Kidney epithelial cell (primary cell): ENCODE results near the gene MAGEA8. TPM values are rescaled to one million over a fixed set of nuclear protein-coding genes. Genes with fewer than 3 reads are reported as not detected.

Source experiments
- DNase-seq: peaks from one replicate; pipeline ENCODE4 v3.0.0-alpha.2; 2010; ENCODE audit warnings: low read depth
- H3K27me3 ChIP-seq: 2 replicates; pipeline ENCODE4 v1.6.0; 2011; ENCODE audit warnings: low read length; ENCODE audit not compliant: control insufficient read depth, insufficient read depth
- H3K36me3 ChIP-seq: 2 replicates; pipeline ENCODE4 v1.5.1; 2011; ENCODE audit warnings: low read length; ENCODE audit not compliant: control insufficient read depth, insufficient read depth
- H3K4me3 ChIP-seq: 2 replicates; pipeline ENCODE4 v1.5.1; 2011; ENCODE audit warnings: low read depth, mild to moderate bottlenecking, control low read depth, low read length
- total RNA-seq: library from RNA; depleted of rRNA; stranded (reverse); fragments of >200 nt; gene quantifications from 2 replicates; pipeline ENCODE4 v1.2.3, GENCODE V29; 2015
- TF ChIP-seq, protein P1 (sequence below): IDR thresholded peaks from 2 replicates; pipeline ENCODE4 v1.5.1; 2011; ENCODE audit warnings: mild to moderate bottlenecking, moderate library complexity, low read length, control low read depth, inconsistent platforms; ENCODE audit not compliant: insufficient read depth, poor library complexity, severe bottlenecking

MAGEA8 gene
- total RNA-seq, 1 donor from 2014 or later, result not detected

DNA sequence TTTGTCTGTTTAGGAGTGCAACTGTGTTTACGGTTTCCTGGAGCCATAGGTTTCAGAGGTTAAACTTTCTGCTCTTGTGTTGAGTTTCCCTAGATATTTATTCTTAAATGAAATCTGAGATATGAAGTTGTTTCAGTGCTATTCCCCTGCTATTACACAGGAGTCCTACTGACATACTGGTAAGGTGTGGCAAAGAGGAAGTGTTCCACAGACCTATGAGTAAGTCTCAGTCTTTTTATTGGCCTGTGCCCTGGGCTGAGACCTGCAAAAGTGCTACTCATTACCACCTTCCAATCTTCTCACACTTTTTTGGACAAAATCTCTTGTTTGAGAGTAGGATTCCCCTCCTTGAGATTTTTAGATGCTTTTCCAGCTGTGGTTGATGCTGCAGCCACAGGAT lies 35.6 kb upstream of the MAGEA8 start:
- H3K4me3 ChIP-seq, result no peak overlapping the region
- TF ChIP-seq, protein P1, sequence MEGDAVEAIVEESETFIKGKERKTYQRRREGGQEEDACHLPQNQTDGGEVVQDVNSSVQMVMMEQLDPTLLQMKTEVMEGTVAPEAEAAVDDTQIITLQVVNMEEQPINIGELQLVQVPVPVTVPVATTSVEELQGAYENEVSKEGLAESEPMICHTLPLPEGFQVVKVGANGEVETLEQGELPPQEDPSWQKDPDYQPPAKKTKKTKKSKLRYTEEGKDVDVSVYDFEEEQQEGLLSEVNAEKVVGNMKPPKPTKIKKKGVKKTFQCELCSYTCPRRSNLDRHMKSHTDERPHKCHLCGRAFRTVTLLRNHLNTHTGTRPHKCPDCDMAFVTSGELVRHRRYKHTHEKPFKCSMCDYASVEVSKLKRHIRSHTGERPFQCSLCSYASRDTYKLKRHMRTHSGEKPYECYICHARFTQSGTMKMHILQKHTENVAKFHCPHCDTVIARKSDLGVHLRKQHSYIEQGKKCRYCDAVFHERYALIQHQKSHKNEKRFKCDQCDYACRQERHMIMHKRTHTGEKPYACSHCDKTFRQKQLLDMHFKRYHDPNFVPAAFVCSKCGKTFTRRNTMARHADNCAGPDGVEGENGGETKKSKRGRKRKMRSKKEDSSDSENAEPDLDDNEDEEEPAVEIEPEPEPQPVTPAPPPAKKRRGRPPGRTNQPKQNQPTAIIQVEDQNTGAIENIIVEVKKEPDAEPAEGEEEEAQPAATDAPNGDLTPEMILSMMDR, result no peak
- no peak for DNase-seq
- H3K27me3 ChIP-seq, result no peaks in the 10 kb centered on the region
- no peaks in the 10 kb centered on the region for H3K36me3 ChIP-seq

DNA sequence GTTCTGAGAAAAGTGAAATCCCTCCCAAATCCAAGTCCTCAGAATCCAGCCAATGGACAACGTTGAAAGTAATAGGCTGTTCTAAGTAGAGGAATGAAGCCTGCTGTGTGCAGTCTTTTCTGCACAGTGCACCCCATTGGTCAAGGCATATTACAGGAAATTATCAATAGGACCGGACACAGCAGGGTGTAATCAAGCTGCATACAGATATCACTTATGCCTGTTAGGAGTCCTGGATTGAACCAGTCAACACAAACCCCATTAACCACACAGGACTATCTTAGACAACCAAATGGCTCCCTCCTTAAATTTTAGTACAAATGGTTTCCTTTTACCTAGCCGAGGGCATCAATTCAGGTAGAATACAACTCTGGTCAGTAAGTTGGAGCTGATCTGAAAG lies 34.2 kb upstream of the MAGEA8 start:
- TF ChIP-seq, protein P1, result no peak
- Histone ChIP-seq H3K4me3 (no peak overlapping the region), H3K27me3 (no peaks in the 10 kb centered on the region), H3K36me3 (no peaks in the 10 kb centered on the region)
- no peak for DNase-seq

DNA sequence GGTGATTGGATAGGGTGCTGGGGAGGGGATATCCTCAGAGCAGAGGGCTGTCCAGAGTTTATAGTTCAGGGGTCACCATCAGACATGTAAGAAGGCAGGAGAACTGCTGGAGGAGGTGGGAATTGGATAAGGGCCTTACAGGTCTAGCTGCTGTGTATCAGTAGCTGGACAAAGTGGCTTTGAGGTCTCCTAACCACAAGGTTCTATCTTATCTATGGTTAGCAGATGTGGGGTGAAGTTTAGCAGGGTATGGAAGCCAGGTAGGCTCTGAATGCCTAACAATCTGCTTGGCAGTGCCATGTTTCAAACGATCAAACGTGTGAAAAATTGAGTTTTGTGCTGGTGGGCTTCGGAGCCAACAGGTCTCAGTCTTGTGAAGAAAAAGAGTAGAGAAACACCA lies 32.1 kb upstream of the MAGEA8 start:
- TF ChIP-seq, protein P1, result no peak
- Histone ChIP-seq H3K36me3 (no peaks in the 10 kb centered on the region), H3K4me3 (no peak overlapping the region), H3K27me3 (no peaks in the 10 kb centered on the region)
- DNase-seq, result no peak

DNA sequence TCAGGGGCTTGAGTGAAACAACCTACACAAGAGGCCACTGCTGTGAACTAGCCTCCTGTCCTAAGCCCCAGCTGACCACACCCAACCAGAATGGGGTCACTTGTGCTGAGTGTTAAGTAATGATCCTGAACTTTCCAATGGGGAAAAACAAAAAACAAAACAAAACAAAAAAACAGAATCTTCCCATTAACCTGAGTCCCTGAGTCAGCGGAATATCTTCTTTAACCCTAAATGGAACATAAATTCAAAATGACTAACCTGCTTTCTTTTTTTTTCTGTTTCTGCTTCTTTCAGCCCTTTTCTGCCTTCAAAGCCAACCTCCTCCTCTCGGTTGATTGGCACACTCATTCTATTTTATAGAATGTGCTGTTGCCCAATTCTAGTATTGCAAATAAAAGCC lies 31.2 kb upstream of the MAGEA8 start:
- TF ChIP-seq, protein P1, result no peak
- Histone ChIP-seq H3K27me3 (no peaks in the 10 kb centered on the region), H3K36me3 (no peaks in the 10 kb centered on the region), H3K4me3 (no peak overlapping the region)
- no peak for DNase-seq

DNA sequence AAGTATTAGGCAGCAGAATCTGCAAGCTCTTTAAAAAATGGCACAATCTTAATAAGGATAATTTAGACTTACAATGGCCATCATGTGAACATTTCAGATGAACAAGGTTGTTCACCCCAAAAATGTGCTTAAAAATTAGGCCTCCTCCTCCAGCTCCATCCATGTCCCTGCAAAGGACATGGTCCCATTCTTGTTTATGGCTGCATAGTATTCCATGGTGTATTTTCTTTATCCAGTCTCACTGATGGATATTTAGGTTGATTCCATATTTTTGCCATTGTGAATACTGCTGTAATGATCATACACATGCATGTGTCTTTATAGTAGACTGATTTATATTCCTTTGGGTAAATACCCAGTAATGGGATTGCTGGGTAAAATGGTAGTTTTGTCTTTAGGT lies 29.1 kb upstream of the MAGEA8 start:
- no peak overlapping the region for H3K4me3 ChIP-seq
- TF ChIP-seq, protein P1, result no peak
- no peak for DNase-seq
- no peaks in the 10 kb centered on the region for H3K36me3 ChIP-seq
- H3K27me3 ChIP-seq, result no peaks in the 10 kb centered on the region

DNA sequence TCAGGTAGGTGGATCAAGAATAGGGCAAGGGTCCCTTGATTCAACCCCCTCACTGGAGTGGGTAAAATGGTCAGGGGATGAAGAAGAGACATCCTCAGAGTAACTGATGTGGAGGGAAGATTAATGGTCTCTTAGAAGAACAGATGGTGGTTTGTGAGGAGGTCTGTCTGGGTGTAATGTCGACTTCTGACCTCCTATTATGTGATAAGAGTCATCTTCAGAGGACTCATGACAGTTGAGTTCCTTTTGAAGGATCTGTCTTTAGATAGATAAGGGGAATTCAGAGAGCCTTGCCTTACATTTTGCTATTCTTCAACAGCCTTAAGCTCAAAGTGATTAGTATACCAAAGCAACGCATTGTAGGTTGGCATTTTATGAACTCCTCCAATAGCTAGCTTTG lies 27.1 kb upstream of the MAGEA8 start:
- Histone ChIP-seq H3K36me3 (no peaks in the 10 kb centered on the region), H3K27me3 (no peaks in the 10 kb centered on the region), H3K4me3 (no peak overlapping the region)
- TF ChIP-seq, protein P1, result no peak
- no peak for DNase-seq
